Measurements from ENCODE around the gene CRTC2.

DNA sequence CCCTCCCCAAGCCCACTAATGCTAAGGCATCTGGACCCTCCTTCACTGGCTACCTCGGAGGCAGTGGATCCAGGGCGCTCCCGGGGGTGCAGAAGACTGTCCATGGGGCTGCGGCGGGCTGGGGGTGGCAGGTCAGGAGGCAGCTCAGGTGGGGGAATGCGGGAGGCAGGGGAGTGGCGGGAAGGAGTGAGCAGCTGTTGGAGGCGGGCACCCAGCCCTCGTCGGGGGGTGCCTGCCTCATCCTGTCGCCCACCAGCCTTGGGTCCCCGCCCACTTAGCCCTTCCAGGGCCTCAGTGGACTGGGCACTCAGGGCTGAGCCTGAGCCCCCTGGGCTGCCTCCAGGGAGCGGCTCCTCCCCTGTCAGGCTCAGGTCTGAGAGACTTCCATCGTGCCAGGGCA lies 25.0 kb downstream of the CRTC2 start:
- TF ChIP-seq EP300 (IDR thresholded peaks at IDR 0.05) (no peak), POLR2A (IDR thresholded peaks at IDR 0.05) (no peak)
- TF ChIP-seq, protein P1, sequence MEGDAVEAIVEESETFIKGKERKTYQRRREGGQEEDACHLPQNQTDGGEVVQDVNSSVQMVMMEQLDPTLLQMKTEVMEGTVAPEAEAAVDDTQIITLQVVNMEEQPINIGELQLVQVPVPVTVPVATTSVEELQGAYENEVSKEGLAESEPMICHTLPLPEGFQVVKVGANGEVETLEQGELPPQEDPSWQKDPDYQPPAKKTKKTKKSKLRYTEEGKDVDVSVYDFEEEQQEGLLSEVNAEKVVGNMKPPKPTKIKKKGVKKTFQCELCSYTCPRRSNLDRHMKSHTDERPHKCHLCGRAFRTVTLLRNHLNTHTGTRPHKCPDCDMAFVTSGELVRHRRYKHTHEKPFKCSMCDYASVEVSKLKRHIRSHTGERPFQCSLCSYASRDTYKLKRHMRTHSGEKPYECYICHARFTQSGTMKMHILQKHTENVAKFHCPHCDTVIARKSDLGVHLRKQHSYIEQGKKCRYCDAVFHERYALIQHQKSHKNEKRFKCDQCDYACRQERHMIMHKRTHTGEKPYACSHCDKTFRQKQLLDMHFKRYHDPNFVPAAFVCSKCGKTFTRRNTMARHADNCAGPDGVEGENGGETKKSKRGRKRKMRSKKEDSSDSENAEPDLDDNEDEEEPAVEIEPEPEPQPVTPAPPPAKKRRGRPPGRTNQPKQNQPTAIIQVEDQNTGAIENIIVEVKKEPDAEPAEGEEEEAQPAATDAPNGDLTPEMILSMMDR (IDR thresholded peaks at IDR 0.05), result no peak
